GM18909 (cell line): ENCODE results near the gene ENKD1.

ENCODE experiments used
- ATAC-seq: cut with Tn5 transposase; IDR thresholded peaks from one replicate; pipeline ENCODE4 v1.9.1; 2021; ENCODE audit warnings: mild to moderate bottlenecking; ENCODE audit not compliant: unreplicated experiment, poor library complexity

Gene ENKD1

GRCh38 chr16:67664258-67664657, 2.3 kb downstream of the ENKD1 start:
- no peak for ATAC-seq

DNA sequence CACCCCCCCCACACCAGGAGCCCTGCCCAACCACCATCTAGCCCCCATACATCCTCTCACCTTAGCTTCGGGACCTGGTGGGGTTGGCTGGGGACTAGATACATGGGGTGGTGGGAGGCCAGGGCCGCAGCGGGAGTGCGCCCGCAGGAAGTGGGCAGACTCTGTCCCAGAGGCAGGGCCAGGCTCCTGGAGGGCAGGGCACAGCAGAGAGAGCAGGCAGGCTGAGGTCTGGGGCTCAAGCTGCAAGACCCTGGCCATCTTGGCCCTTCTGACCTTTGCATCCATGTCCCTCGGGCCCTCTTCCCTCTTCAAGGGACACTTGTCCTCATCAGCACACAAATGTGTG, 2.7 kb downstream of the ENKD1 start:
- ATAC-seq: no peak

DNA sequence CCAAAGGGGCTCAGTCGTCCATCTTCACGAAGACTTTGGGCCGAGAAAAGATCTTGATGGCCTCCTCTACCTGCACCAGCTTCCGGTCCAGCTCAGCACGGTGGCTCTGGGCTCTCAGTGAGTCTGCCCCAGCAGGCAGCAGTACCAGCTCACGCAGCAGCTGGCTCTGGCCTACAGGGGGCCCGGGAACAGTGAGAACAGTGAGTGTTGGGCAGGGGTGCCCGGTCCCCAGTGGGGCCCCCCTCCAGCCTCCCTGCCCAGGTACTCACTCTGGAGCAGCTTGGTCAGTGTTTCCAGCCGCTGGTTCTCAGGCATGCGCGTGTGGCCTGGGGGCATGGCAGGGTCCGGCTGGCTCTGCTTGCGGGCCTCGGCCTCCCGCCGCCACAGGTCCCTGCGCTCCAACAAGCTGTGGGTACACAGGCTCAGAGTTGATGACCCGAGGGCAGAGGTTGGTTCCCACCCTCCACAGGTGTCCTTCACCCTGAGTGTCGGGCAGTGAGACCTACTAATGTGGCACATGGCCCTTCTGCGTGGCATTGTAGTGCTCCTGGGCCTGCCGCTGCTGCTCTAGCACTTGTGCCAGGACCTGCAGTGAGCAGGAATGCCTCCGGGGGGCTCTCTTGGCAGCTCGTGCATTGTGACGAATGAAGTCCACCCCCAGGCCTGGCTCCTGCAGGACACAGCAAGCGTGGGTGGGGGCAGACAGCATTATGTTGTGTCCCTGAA, 3.2 kb downstream of the ENKD1 start:
- no peak for ATAC-seq

DNA sequence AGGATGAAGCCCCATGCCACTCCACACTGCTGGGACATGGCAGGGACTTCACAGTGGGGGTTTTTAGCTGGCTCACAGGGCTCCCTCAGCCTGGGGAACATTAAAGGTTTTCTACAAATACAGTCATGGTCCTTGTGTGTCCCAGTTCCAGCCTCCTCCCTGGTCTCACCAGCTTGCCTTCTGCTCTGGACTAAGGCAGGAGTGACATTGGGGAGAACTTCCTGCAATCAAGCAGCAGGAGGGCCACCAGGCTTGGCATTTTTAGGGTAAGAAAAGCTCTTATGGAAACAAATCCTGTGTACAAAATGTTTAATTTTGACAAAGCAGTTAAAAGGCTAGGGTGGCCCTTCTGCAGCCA, 3.9 kb downstream of the ENKD1 start:
- ATAC-seq: no peak

- ATAC-seq: no peak
These were observed 4.5 kb downstream of the ENKD1 start for GRCh38 chr16:67661886-67662652.

DNA sequence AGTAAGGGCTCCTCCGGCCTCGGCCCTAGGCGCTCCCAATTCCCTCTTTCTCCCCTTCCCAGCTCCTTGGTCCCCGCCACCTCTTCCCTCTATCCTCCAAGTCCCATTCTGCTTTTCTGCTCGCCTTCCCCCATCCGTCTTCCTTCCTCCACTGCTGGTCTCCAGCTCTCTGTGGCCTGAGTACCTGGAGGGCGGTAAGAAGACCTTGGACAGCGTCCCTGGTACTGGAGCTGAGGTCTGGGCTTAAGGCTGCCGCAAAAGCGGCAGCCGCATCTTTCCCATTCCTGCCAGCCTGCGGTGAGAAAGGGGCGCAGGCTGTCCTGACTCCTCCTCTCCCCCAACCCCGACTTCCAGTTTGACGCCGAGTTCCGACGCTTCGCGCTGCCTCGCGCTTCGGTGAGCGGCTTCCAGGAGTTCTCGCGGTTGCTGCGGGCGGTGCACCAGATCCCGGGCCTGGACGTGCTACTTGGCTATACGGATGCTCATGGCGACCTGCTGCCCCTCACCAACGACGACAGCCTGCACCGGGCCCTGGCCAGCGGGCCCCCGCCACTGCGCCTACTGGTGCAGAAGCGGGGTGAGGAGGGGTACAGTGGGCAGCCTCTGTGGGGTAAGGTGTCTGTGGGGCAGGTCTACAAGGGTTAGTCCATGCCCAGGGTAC, 5.3 kb downstream of the ENKD1 start:
- ATAC-seq: no peak

DNA sequence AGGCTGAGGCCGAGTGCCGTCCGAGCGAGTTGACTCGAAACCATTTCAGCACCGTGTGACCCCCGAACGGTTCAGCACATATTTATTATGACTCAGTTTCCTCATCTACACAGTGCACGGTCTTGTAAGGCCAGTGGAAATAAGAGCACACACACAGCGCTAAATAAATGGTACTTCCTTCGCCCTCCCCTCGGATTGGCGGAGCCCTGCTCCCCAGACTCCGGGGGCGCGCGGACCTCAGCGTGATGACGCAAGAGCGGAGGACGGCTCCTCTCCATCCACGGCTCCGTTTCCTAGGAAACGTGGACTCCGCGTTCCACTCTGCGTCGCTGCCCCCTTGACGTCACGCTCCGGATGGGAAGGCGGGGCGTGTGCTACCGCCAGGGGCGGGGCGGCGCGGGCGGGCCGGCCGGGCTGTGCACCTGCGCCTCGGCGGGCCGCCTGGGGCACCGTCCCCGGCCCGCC, 6.0 kb downstream of the ENKD1 start, which contains the start of gene PARD6A:
TSS of gene PARD6A (plus strand) at position 397 of the 465 bp plus-strand sequence. CDS start 79 bp downstream, outside the sequence.
- peak; percentile 81 for ATAC-seq

- ATAC-seq: peak; percentile 53
These were observed 6.6 kb downstream of the ENKD1 start, which contains the start of gene ACD for GRCh38 chr16:67659675-67660563. ACD (minus strand) TSS chr16:67660260; CDS start chr16:67660220, 40 bp downstream.

DNA sequence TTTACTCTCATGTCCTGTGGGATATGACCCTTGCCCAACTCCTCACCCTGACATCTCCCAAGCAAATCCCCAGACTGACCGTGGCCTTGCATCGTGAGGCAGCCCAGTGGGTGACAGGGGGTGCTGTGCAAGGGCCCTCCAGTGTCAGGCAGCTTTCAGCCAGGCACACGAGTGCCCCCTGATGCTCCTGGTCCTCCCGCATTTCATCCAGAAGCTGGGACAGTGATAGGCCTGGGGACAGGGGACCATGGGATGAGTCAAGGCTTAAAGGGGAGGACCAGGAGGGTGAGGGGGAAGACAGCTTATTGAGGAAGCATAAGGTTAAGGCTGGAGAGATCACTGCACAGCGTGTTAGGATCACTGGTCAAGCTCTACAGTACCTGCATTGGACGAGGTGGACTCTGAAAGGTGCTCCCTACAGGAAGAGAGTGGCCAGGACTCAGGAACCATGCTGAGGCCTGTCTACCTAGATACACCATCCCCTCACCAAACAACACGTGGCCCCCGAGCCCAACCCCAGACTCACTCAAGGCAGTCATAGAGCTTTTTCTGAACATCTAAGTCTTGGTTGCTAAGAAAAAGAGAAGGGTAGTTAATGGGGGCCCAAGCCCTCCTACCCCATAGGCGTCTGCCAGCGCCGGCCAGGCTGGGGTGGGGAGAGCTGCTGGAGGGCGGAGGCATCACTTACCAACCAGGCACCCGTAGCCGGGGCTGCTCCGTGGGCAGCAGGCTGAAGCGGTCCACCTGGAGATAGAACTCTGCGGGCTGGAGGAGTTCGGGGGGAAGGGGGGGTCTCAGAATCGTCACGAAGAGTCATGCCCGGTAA, 7.5 kb downstream of the ENKD1 start:
- no peak for ATAC-seq

DNA sequence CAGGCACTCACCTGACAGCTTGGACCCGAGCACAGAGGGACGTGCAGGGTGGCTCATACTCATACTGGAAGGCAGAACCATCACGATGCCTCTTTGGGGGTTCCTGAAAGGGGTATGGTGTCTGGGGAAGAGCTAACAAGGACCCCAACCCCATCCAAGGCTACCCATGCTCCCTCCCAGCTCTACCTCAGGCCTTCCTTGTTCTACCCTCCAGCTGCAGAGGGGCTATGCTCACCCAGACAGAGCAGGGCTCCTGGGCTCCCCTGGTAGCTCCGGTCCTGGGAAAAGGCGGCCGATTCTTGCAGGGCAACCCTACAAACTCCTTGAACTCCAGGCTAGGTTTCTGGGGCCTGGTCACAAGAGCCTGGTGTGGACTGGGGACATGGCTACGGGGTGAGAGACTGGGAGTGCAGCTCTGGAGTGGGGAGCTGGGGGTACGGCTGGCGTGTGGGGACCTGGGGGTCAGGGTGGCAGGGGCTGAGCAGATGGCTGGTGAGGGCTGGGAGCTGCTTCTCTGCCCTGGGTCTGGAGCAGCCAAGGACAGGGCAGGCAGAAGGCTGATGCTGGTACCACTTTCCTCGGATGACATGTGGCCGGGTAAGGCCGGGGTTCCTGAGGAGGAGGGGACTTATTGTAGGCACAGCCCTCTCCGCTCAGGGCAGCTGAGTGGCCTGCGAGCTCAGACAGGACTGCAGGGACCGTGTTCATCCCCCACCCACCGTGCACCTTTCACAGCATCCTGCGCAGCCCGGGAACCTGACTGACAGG, 8.6 kb downstream of the ENKD1 start:
- ATAC-seq: no peak

DNA sequence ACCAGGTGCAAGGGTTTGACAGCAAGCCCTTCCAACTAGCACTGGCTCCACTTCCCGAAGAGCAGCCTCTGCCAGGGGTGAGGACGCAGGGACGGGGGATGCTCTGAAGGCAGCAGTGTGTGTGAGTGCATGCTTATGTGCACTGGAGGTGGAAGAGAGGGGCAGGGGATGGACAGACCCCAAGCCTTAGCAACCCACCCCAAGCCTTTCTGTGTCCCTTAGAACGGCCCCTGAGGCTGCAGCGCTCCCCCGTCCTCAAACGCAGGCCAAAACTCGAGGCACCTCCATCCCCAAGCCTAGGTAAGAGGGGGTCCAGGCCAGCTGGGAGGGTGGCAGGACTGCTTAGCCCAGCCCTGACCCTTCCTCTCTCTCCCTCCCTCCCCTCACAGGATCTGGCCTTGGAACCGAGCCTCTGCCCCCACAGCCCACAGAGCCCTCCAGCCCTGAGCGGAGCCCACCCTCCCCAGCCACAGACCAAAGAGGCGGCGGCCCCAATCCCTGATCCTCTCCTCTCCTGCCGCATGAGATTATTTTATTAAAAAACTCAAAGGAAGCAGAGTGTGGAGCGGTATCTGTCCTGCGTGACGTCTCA, 9.4 kb downstream of the ENKD1 start:
- no peak for ATAC-seq

- ATAC-seq: no peak
These were observed 10.1 kb downstream of the ENKD1 start for GRCh38 chr16:67656344-67657016.

DNA sequence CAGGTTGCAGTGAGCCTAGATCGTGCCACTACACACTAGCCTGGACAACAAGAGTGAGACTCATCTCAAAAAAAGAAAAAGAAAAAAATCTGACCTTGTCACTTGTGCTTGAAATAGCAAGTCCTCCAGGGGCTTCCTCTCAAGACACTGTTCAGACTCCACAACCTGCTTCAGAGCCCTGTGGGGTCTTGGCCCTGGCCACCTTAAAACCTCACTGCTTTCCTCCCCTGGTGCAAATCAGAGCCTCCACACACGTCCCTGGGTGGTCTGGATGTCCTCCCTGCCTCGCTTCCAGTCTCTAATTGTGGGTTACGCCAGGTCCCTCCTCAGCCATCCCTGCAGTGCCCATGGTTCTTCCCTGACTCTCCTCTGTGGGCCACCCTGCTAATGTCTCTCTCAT, 11.2 kb downstream of the ENKD1 start:
- ATAC-seq: no peak

DNA sequence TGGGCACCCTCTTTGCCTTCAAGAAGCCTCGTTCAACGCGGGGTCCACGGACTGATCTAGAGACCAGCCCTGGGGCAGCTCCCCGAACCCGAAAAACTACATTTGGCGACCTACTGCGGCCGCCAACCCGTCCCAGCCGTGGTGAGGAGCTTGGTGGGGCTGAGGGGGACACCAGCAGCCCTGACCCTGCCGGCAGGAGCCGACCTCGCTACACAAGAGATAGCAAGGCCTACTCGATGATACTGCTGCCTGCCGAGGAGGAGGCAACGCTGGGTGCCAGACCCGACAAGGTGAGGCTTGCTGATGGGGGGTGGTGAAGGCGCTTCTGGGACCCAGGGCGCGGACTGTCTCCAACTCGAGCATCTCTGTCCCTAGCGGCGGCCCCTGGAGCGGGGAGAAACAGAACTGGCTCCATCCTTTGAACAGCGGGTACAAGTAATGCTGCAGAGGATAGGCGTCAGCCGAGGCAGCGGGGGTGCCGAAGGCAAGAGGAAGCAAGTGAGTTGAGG, 12.1 kb downstream of the ENKD1 start:
- no peak for ATAC-seq

DNA sequence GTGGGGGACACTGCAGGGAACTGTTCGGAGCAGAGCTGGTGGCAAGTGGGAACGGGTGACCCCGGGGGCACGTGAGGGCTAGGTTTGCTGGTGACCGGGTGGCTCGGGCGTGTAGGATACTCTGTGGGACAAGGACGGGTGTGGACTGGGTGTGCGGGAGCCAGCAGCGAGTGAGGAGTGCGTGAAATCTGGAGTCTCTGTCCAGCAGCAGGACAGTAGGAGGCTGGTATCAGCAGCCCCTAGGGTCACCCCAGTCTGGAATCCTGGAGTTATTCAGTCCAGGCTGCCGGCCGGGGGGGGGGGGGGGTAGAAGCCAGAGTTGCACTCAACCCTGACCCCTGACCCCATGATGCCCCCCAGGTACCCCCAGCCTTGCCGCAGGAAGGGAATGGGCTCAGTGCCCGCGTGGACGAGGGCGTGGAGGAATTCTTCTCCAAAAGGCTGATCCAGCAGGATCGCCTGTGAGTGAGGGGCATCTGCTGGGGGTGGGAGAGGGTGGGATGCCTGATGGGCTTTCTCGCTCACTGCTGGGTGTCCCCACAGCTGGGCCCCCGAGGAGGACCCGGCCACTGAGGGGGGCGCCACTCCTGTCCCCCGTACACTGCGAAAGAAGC, 12.7 kb downstream of the ENKD1 start:
- ATAC-seq: no peak

DNA sequence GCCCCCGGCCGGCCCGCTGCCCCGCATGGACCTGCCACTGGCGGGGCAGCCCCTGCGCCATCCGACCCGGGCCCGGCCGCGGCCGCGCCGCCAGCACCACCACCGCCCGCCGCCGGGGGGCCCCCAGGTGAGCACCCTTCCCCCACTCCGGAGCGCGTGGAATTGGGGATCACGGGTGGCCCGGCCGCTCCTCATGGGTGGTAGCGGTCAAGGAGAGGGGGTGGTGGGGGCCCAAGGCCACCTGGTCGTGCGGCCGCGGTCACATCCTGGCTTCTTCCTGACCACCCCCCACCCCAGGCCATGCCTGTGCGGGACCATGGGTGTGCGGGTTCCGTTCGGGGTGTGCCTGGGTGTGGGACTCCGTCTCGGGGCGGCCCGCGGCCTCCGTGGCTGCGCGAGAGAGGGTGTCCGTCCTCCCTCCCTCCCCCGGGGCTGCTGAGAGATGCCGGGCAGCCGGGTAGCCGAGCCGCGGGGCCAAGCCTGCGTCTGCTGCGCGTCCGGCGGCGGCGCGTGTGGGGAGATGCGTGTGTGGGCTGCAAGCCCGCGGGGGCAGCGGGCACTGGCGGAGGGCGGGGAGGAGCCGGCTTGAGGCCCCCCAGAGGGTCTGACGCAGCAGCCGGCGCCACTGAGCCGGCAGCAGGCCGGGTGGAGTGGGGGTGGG, 13.3 kb downstream of the ENKD1 start:
- no peak for ATAC-seq
